ENCODE results near the gene KLHL28.

Gene KLHL28

DNA sequence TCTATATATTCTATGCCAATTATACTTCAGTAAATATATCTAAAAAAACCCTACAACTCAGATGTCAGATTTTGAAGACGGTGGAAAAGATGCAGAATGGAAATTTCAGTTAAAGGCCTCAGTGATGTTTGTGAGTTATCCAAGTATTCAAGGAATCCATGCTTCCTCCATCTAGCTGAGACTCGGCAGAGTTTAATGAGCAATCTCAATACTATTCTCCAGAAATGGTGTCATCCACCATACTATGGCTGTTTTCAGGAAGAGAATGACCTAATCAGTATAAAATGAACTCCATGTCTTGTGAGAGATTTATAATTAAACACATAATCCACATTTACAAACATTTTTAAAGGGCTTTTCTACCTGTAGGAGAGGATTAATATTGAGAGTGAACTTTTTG lies 66.0 kb downstream of the KLHL28 start:
- DNase-seq, result no peak

DNA sequence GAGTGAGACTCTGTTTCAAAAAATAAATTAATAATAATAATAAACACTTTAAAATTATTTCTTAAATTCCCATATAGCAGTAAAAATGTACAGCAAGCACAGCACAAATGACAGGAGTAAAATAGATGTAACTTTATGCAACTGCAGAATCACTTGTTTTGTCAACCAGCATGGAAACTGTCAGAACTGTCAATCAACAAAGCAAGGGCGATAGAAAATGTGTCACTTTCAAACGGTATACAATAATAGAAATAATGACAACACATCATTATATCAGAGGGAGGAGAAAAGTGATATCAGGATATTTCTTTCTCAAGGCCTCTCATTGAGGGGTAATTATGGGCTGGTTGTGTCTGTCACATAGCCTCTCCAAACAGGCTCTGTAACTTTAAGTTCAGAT lies 68.2 kb downstream of the KLHL28 start:
- no peak for DNase-seq

DNA sequence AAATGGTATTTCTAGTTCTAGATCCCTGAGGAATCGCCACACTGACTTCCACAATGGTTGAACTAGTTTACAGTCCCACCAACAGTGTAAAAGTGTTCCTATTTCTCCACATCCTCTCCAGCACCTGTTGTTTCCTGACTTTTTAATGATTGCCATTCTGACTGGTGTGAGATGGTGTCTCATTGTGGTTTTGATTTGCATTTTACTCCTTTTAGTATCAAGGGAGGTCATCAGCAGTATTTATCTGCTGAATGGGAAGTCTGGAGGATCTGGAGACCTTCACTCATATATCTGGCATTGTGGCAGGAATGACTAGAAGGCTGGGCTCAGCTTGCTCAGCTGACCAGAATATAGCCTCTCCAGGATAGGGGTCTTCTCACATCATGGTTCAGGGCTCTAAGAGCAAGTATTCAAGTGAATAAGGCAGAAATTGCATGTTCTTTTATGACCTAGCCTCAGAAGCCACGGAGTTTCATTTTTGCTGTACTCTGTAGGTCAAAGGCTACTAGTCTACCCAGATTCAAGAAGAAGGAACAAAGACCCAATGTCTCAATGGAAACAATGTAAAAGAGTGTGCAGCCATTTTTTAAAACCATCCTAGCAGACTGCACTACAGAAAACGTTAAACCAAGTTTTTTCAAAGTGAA lies 69.9 kb downstream of the KLHL28 start:
- DNase-seq, result peak; percentile 23

DNA sequence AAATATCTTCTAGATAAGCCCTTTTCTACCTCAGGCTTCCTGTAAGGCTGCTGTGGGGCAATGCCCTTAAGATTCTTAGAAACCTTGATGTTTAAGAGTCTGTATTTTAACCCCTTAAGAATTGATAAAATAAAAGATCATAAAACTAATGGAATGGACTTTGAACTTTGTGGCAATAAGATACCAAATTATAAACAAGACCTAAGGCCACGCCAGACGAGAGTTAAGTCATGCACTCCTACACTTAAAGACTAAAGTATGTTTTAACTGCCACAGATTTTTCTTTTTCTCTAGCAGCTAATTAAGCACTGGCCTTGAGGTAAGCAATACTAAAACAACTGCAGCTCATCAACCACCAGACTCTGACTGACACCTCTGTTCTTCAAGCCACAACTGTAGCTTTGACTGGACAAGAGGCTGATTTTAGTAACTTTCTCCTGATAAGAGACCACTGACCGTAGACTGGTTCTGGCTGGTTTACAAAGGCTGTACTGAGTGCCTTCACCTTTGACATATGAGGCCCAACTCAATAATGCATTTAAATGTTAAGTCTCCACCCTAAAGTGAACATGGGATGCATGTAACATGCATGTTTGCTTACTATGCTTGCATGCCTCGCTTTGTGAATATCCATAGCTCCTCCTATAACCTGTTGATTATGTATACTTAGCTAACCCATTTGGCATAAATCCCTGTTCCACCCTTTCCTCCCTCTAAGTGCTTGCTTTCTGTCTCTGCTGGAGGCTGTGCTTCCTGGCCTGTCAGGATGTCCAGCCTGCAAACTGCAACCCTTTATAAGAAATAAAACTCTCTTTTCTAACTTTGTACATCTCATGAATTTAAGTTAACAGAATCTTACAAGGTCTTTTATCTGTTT lies 71.9 kb downstream of the KLHL28 start:
- no peak for DNase-seq

DNA sequence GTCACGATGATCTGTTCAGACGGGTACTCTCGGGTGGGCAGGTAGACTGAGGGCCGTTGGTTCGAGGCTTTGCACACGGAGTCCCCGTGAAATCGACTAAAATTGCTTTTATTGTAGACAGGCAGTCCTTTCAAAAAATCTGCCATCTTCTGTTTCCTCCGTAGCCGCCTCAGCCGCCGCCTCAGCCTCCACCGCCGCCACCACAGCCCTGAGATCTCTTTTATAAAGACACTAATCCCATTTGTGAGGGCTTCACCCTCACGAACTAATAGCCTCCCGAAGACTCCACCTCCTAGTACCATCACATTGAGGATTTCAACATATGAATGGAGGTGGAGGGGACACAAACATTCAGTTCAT lies 74.2 kb downstream of the KLHL28 start:
- no peak for DNase-seq

DNA sequence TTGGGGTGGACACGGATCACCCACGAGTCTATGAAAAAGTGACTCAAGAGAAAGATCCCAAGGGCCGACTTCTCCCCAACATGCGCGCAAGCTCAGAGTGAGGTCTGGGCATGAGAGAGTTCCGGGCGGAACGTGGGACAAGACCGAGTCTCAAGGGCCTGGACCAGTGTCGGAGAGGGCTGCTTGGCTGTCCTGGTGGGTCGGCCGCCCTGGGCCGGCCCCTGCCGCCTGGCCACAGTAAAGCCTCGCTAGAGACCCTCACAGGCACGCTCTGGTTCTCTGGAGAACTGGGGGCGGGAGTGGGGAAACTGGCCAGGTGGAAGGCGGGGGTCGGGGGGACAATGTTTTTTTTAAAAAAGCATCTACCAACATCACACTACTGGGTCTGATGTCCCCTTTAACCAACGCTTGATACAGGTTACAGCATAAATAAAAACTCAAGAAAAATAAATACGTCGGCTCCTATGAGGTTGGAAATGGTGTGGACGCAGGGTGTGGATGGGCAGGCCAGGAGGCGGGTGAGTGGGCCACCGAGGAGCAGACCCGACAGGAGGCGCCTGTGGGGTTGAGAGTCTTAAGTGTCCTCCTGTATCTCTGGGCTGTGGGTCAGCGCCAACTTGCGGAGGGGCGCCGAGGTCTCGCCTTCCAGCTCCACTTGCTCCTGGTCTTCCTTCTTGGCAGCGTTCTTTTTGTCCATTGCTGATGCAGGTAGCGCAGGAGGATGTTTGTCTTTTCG lies 74.7 kb downstream of the KLHL28 start:
- no peak for DNase-seq

DNA sequence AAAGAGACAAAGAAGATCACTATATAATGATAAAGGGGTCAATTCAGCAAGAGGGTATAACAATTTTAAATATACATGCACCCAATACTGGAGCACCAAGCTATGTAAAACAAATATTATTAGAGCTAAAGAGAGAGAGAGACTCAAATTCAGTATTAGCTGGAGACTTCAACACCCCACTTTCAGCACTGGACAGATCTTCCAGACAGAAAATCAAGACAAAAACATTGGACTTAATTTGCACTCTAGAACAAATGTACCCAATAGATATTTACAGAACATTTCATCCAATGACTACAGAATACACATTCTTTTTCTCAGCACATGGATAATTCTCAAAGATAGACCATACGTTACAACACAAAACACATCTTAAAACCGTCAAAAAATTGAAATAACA lies 81.0 kb downstream of the KLHL28 start:
- no peak for DNase-seq
